Stimulated activated CD8-positive, alpha-beta memory T cell treated with anti-CD3 and anti-CD28 coated beads, Interleukin-7, amount 100 ng/mL, for 4 hours (primary cell): ENCODE data around the gene ADAMTS18.

Source experiments
- DNase-seq, 2 donors: peaks; one replicate each; pipeline ENCODE4 v3.0.0-alpha.2; 2020; ENCODE audit warnings: low read depth in 2 of 2

Gene ADAMTS18

GRCh38 chr16:77437859-77438258, 3.0 kb upstream of the ADAMTS18 start:
- no peak for DNase-seq

GRCh38 chr16:77435272-77435820, 512 bp upstream of the ADAMTS18 start:
- no peak for DNase-seq

GRCh38 chr16:77434022-77434529, 758 bp downstream of the ADAMTS18 start:
- DNase-seq, result no peak

- DNase-seq, result no peak
Measured at GRCh38 chr16:77433146-77433545, 1.7 kb downstream of the ADAMTS18 start.

- no peak for DNase-seq
Measured at GRCh38 chr16:77432264-77432663, 2.6 kb downstream of the ADAMTS18 start.

GRCh38 chr16:77430787-77431585, 3.8 kb downstream of the ADAMTS18 start:
- no peak for DNase-seq

- no peak for DNase-seq
Measured at GRCh38 chr16:77430360-77430759, 4.5 kb downstream of the ADAMTS18 start.

- no peak for DNase-seq
Measured at GRCh38 chr16:77424871-77425604, 9.8 kb downstream of the ADAMTS18 start.

GRCh38 chr16:77422196-77422784, 12.5 kb downstream of the ADAMTS18 start:
- no peak for DNase-seq

GRCh38 chr16:77416939-77417480, 17.8 kb downstream of the ADAMTS18 start:
- no peak for DNase-seq

GRCh38 chr16:77414752-77415231, 20.0 kb downstream of the ADAMTS18 start:
- no peak for DNase-seq

GRCh38 chr16:77410449-77410848, 24.4 kb downstream of the ADAMTS18 start:
- no peak for DNase-seq

- no peak for DNase-seq
Measured at GRCh38 chr16:77409311-77409710, 25.5 kb downstream of the ADAMTS18 start.

- no peak for DNase-seq
Measured at GRCh38 chr16:77408607-77409006, 26.2 kb downstream of the ADAMTS18 start.

- DNase-seq, result no peak
Measured at GRCh38 chr16:77406680-77407079, 28.2 kb downstream of the ADAMTS18 start.

- no peak for DNase-seq
Measured at GRCh38 chr16:77404775-77405174, 30.1 kb downstream of the ADAMTS18 start.

- no peak for DNase-seq
Measured at GRCh38 chr16:77403732-77404131, 31.1 kb downstream of the ADAMTS18 start.

GRCh38 chr16:77402672-77403071, 32.2 kb downstream of the ADAMTS18 start:
- no peak for DNase-seq

GRCh38 chr16:77402118-77402517, 32.7 kb downstream of the ADAMTS18 start:
- no peak for DNase-seq

GRCh38 chr16:77399546-77399945, 35.3 kb downstream of the ADAMTS18 start:
- no peak for DNase-seq

- DNase-seq, result no peak
Measured at GRCh38 chr16:77399066-77399465, 35.8 kb downstream of the ADAMTS18 start.

GRCh38 chr16:77398495-77398894, 36.3 kb downstream of the ADAMTS18 start:
- no peak for DNase-seq
